ENCODE results near the gene NR3C1. TPM values are rescaled to one million over a fixed set of nuclear protein-coding genes. Genes with fewer than 3 reads are reported as not detected.
A peak's percentile ranks its signal among the peaks of the same experiment; 100 is the strongest.

NR3C1 gene
- total and polyA plus RNA-seq, 2 of the 4 experiments (the other 2 are of a cell fraction), result 13.7 to 77.4 TPM

GRCh38 chr5:143404416-143405062 lies 1.1 kb upstream of the NR3C1 start:
- dilution Hi-C loops (cut with HindIII; ENCODE audit: low sequenced_read_pairs, unreplicated experiment) (no loop called here), in situ Hi-C loops (cut with MboI; ENCODE audit: low sequenced_read_pairs) (loop anchor here (10.0 kb wide), 3 partner anchors 390 to 480 kb away; no protein-coding TSS in a partner anchor), intact Hi-C loops (cut with micrococcal nuclease) (loop anchor here (1.0 to 5.0 kb wide), 12 partner anchors 92 to 564 kb away; no protein-coding TSS in a partner anchor)
- Histone ChIP-seq H3K14ac (replicated peaks; ENCODE audit: low read depth, low read length) (peak overlapping the region; percentile 100), H2BK5ac (ENCODE audit: low read depth, low read length, poor library complexity, severe bottlenecking) (peak overlapping the region; percentile 98), H3K4ac (ENCODE audit: low read depth, low read length) (peak overlapping the region; percentile 99), H2BK120ac (ENCODE audit: low read depth, low read length) (peak overlapping the region; percentile 100), H3K27ac (ENCODE audit: insufficient read depth, low read length) (peak overlapping the region; percentile 97), H2BK20ac (ENCODE audit: low read depth, low read length) (peak overlapping the region; percentile 75), H3K9ac (ENCODE audit: low read depth, low read length) (peak overlapping the region; percentile 85), H3K18ac (ENCODE audit: low read depth, low read length) (peak overlapping the region; percentile 59), H2AK9ac (replicated peaks; ENCODE audit: low read depth, low read length, poor library complexity) (peak overlapping the region; percentile 93), H3K9me1 (ENCODE audit: insufficient read depth, low read length) (no peaks in the 10 kb centered on the region), H4K5ac (ENCODE audit: low read depth, low read length) (peak overlapping the region; percentile 98), H3K4me2 (ENCODE audit: low read depth, low read length) (peak overlapping the region; percentile 75), H4K8ac (ENCODE audit: low read depth in 2 of 2, low read length in 2 of 2) (peak overlapping the region; percentile 96 to 100), H3K36me3 (ENCODE audit: control insufficient read depth, insufficient read depth, low read length) (peaks cover 8% of the 10 kb centered on the region), H3K4me3 (ENCODE audit: insufficient read depth, low read depth, low read length) (peak overlapping the region; percentile 97), H2BK15ac (ENCODE audit: low read depth, low read length) (peak overlapping the region; percentile 86; the same call in 2 of the 3 replicates), H2AFZ (replicated peaks; ENCODE audit: low read length, poor library complexity) (peak overlapping the region; percentile 97), H3K56ac (ENCODE audit: extremely low read depth, insufficient read depth, low read length) (peak overlapping the region; percentile 97), H3K79me1 (ENCODE audit: low read depth in 1 of 2, low read length in 2 of 2) (peaks cover 0 to 25% of the 10 kb centered on the region in 2 experiments; a peak in 2 of 4 replicates), H4K91ac (ENCODE audit: insufficient read depth, low read depth, low read length) (peak overlapping the region; percentile 99), H3K4me1 (ENCODE audit: control insufficient read depth, insufficient read depth, low read length) (peaks cover 7% of the 10 kb centered on the region), H2AK5ac (ENCODE audit: low read depth, low read length) (peak overlapping the region; percentile 82), H3K9me3 (ENCODE audit: control insufficient read depth, insufficient read depth, low read length) (no peaks in the 10 kb centered on the region), H4K20me1 (ENCODE audit: insufficient read depth, low read length) (peaks cover 25% of the 10 kb centered on the region; the same call in 1 of the 2 replicates), H3K23ac (ENCODE audit: low read depth, low read length) (peak overlapping the region; percentile 65), H3K27me3 (ENCODE audit: control insufficient read depth, insufficient read depth, low read length) (no peaks in the 10 kb centered on the region)
- BruUV-seq (replicated peaks), result no TSS peak
- ChIA-PET POLR2A (ENCODE audit: unreplicated experiment) (interaction anchor here (1.2 kb wide), 1 partner anchor 13 kb away, joined by 7 read pairs; no protein-coding TSS in a partner anchor), CTCF (interaction anchor here (0.6 to 2.1 kb wide), 8 partner anchors 8 to 490 kb away, joined by 3 to 8 read pairs (median 3); no protein-coding TSS in a partner anchor)
- peak; percentile 93 for DNase-seq
- peak; percentile 25 for ATAC-seq (ENCODE audit: low read depth)
- WGBS, 2 experiments (ENCODE audit: extremely low coverage in 2 of 2, insufficient read length in 1 of 2), result no CpG with 5 or more reads among the region's 41 CpGs
- no peak for TF ChIP-seq FOS (IDR thresholded peaks at IDR 0.05; ENCODE audit: low read depth, low read length)
- no peak for TF ChIP-seq NFE2L2 (IDR thresholded peaks at IDR 0.05; ENCODE audit: low read depth, low read length)
- TF ChIP-seq MXI1 (IDR thresholded peaks at IDR 0.05; ENCODE audit: borderline replicate concordance, low read depth, low read length), result no peak
- no peak for TF ChIP-seq POLR2A (IDR thresholded peaks at IDR 0.05; ENCODE audit: low read depth, low read length)
- no peak for TF ChIP-seq RCOR1 (IDR thresholded peaks at IDR 0.05; ENCODE audit: insufficient replicate concordance, low read length)
- no peak for TF ChIP-seq MAFK (IDR thresholded peaks at IDR 0.05; ENCODE audit: low read depth, low read length)
- no peak for TF ChIP-seq BHLHE40 (IDR thresholded peaks at IDR 0.05; ENCODE audit: low read depth, low read length)
- peak; percentile 26; the same call in 1 of the 2 replicates for TF ChIP-seq RAD21 (IDR thresholded peaks at IDR 0.05; ENCODE audit: low read length)
- no peak for TF ChIP-seq CHD1 (IDR thresholded peaks at IDR 0.05; ENCODE audit: low read depth, low read length)
- no peak for TF ChIP-seq USF2 (IDR thresholded peaks at IDR 0.05; ENCODE audit: low read depth, low read length)
- 0 out of 2 replicates have a peak, but pooled peaks have one; percentile 25 for TF ChIP-seq CTCF (conservative IDR thresholded peaks at IDR 0.05; ENCODE audit: low read depth, low read length)
- no peak for TF ChIP-seq RFX5 (IDR thresholded peaks at IDR 0.05; ENCODE audit: low read depth, low read length)
- TF ChIP-seq CEBPB (IDR thresholded peaks at IDR 0.05; ENCODE audit: low read depth, low read length), result 0 out of 2 replicates have a peak, but pooled peaks have one; percentile 1
- TF ChIP-seq SMC3 (IDR thresholded peaks at IDR 0.05; ENCODE audit: low read depth, low read length), result peak; percentile 38
- TF ChIP-seq MAZ (IDR thresholded peaks at IDR 0.05; ENCODE audit: borderline replicate concordance, low read depth, low read length), result no peak
